ENCODE data around the gene EXOG. TPM values are rescaled to one million over a fixed set of nuclear protein-coding genes. Genes with fewer than 3 reads are reported as not detected.

The EXOG gene
- total RNA-seq, 1 experiment from 2014 or later = 12.5 TPM

DNA sequence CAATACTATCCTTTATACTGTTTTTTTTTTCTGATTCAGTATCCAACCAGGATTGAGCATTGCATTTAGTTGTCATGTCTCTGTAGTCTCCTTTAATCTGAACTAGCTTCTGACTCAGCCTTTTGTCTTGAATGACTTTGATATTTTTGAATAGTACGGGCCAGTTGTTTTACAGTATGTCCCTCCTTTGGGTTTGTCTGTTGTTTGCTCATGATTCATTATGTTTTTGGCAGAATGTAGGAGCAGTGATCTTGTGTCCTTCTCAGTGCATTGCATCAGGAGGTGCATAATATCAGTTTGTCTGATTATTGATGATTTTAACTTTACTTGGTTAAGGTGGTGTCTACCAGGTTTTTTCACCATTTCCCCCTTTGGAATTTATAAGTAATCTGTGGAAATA lies 20.5 kb downstream of the EXOG start:
- TF ChIP-seq TCF7L2 (IDR thresholded peaks at IDR 0.05; ENCODE audit: low read depth, low read length) (no peak), SIN3A (IDR thresholded peaks at IDR 0.05; ENCODE audit: borderline replicate concordance, insufficient read depth, low read depth, low read length) (no peak), POLR2AphosphoS5 (IDR thresholded peaks at IDR 0.05; ENCODE audit: low read depth, low read length) (no peak), CTCF (IDR thresholded peaks at IDR 0.05) (no peak)
- TF ChIP-seq, protein P1, sequence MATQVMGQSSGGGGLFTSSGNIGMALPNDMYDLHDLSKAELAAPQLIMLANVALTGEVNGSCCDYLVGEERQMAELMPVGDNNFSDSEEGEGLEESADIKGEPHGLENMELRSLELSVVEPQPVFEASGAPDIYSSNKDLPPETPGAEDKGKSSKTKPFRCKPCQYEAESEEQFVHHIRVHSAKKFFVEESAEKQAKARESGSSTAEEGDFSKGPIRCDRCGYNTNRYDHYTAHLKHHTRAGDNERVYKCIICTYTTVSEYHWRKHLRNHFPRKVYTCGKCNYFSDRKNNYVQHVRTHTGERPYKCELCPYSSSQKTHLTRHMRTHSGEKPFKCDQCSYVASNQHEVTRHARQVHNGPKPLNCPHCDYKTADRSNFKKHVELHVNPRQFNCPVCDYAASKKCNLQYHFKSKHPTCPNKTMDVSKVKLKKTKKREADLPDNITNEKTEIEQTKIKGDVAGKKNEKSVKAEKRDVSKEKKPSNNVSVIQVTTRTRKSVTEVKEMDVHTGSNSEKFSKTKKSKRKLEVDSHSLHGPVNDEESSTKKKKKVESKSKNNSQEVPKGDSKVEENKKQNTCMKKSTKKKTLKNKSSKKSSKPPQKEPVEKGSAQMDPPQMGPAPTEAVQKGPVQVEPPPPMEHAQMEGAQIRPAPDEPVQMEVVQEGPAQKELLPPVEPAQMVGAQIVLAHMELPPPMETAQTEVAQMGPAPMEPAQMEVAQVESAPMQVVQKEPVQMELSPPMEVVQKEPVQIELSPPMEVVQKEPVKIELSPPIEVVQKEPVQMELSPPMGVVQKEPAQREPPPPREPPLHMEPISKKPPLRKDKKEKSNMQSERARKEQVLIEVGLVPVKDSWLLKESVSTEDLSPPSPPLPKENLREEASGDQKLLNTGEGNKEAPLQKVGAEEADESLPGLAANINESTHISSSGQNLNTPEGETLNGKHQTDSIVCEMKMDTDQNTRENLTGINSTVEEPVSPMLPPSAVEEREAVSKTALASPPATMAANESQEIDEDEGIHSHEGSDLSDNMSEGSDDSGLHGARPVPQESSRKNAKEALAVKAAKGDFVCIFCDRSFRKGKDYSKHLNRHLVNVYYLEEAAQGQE (IDR thresholded peaks at IDR 0.05; ENCODE audit: insufficient read depth in 1 of 2, low read depth in 2 of 2, low read length in 1 of 2) = no peak
- POLR2A ChIA-PET = interaction anchor here (0.6 kb wide), 1 partner anchor 23 kb away, joined by 3 read pairs; no protein-coding TSS in a partner anchor
- BruUV-seq (replicated peaks) = no TSS peak
- ATAC-seq (no peak), DNase-seq (ENCODE audit: low read depth, low spot score) (no peak)
- Histone ChIP-seq H3K4me3 (ENCODE audit: low read depth in 2 of 2, low read length in 2 of 2) (no peak overlapping the region), H3K36me3 (ENCODE audit: control insufficient read depth, insufficient read depth, low read length) (no peaks in the 10 kb centered on the region), H3K27ac (ENCODE audit: low read length) (no peak overlapping the region), H3K9me3 (ENCODE audit: control insufficient read depth, insufficient read depth, low read depth, low read length) (no peaks in the 10 kb centered on the region), H3K27me3 (ENCODE audit: control insufficient read depth, insufficient read depth, low read length) (no peaks in the 10 kb centered on the region), H3K4me1 (ENCODE audit: control insufficient read depth, insufficient read depth, low read length) (no peaks in the 10 kb centered on the region)
- in situ Hi-C loops (cut with HindIII; ENCODE audit: low pct_unique_long_range_greater_than_20kb, low sequenced_read_pairs) = loop anchor here (25.0 kb wide), 1 partner anchor 146 kb away; no protein-coding TSS in a partner anchor
- intact Hi-C loops (cut with micrococcal nuclease; ENCODE audit: unreplicated experiment) = no loop called here
- CTCF ChIA-PET = interaction anchor here (0.5 kb wide), 1 partner anchor 20 kb away, joined by 3 read pairs; no protein-coding TSS in a partner anchor

- no peaks in the 10 kb centered on the region for H3K4me1 ChIP-seq (ENCODE audit: control insufficient read depth, insufficient read depth, low read length)
- H3K27ac ChIP-seq (ENCODE audit: low read length) = no peak overlapping the region
- ChIA-PET CTCF (interaction anchor here (0.6 kb wide), 1 partner anchor 1029 kb away, joined by 5 read pairs; no protein-coding TSS in a partner anchor), POLR2A (no interaction called here)
- intact Hi-C loops (cut with micrococcal nuclease; ENCODE audit: unreplicated experiment) = no loop called here
- H3K4me3 ChIP-seq (ENCODE audit: low read depth in 2 of 2, low read length in 2 of 2) = no peak overlapping the region
- no peaks in the 10 kb centered on the region for H3K9me3 ChIP-seq (ENCODE audit: control insufficient read depth, insufficient read depth, low read depth, low read length)
- TF ChIP-seq SIN3A (IDR thresholded peaks at IDR 0.05; ENCODE audit: borderline replicate concordance, insufficient read depth, low read depth, low read length) (no peak), TCF7L2 (IDR thresholded peaks at IDR 0.05; ENCODE audit: low read depth, low read length) (no peak), POLR2AphosphoS5 (IDR thresholded peaks at IDR 0.05; ENCODE audit: low read depth, low read length) (no peak), CTCF (IDR thresholded peaks at IDR 0.05) (no peak)
- TF ChIP-seq, protein P1 (IDR thresholded peaks at IDR 0.05; ENCODE audit: insufficient read depth in 1 of 2, low read depth in 2 of 2, low read length in 1 of 2) = no peak
- H3K36me3 ChIP-seq (ENCODE audit: control insufficient read depth, insufficient read depth, low read length) = no peaks in the 10 kb centered on the region
- no peaks in the 10 kb centered on the region for H3K27me3 ChIP-seq (ENCODE audit: control insufficient read depth, insufficient read depth, low read length)
- no peak for DNase-seq (ENCODE audit: low read depth, low spot score)
- in situ Hi-C loops (cut with HindIII; ENCODE audit: low pct_unique_long_range_greater_than_20kb, low sequenced_read_pairs) = loop anchor here (25.0 kb wide), 1 partner anchor 143 kb away; no protein-coding TSS in a partner anchor
- ATAC-seq = no peak
- BruUV-seq (replicated peaks) = no TSS peak
Measured at GRCh38 chr3:38519000-38519399, 22.9 kb downstream of the EXOG start.
